DLD1 (cell line): Measurements from ENCODE around the gene FRMD4A.

Experiments used
- in situ Hi-C: cut with HindIII; loops from 2 replicates; pipeline ENCODE4 v1.10.0; 2017; ENCODE audit warnings: low sequenced_read_pairs

FRMD4A gene

GRCh38 chr10:13637303-13637856 is 693.3 kb downstream of the FRMD4A start:
- in situ Hi-C loops: no loop called here

GRCh38 chr10:13636776-13637175 is 693.9 kb downstream of the FRMD4A start:
- in situ Hi-C loops: no loop called here

GRCh38 chr10:13634207-13634606 is 696.5 kb downstream of the FRMD4A start:
- in situ Hi-C loops: no loop called here

GRCh38 chr10:13633689-13634088 is 697.0 kb downstream of the FRMD4A start:
- in situ Hi-C loops: no loop called here

- in situ Hi-C loops: no loop called here
Observed at GRCh38 chr10:13632884-13633440, 697.8 kb downstream of the FRMD4A start.

GRCh38 chr10:13632440-13632839 is 698.3 kb downstream of the FRMD4A start:
- in situ Hi-C loops: no loop called here

- in situ Hi-C loops: no loop called here
Observed at GRCh38 chr10:13631594-13631993, 699.1 kb downstream of the FRMD4A start.

- in situ Hi-C loops: no loop called here
Observed at GRCh38 chr10:13630231-13630630, 700.5 kb downstream of the FRMD4A start.

- in situ Hi-C loops: no loop called here
Observed at GRCh38 chr10:13629116-13629515, 701.6 kb downstream of the FRMD4A start.

- in situ Hi-C loops: no loop called here
Observed at GRCh38 chr10:13628661-13629060, 702.1 kb downstream of the FRMD4A start.

GRCh38 chr10:13627459-13628310 is 703.0 kb downstream of the FRMD4A start:
- in situ Hi-C loops: no loop called here

- in situ Hi-C loops: no loop called here
Observed at GRCh38 chr10:13624630-13625029, 706.1 kb downstream of the FRMD4A start.

- in situ Hi-C loops: no loop called here
Observed at GRCh38 chr10:13621931-13622330, 708.8 kb downstream of the FRMD4A start.

- in situ Hi-C loops: no loop called here
Observed at GRCh38 chr10:13617116-13617515, 713.6 kb downstream of the FRMD4A start.

GRCh38 chr10:13615650-13616300 is 714.9 kb downstream of the FRMD4A start:
- in situ Hi-C loops: no loop called here

- in situ Hi-C loops: no loop called here
Observed at GRCh38 chr10:13614530-13615332, 716.0 kb downstream of the FRMD4A start.

GRCh38 chr10:13613519-13613918 is 717.2 kb downstream of the FRMD4A start:
- in situ Hi-C loops: no loop called here

GRCh38 chr10:13612654-13613373 is 717.9 kb downstream of the FRMD4A start:
- in situ Hi-C loops: no loop called here

- in situ Hi-C loops: no loop called here
Observed at GRCh38 chr10:13608246-13608853, 722.4 kb downstream of the FRMD4A start.
